IgD-negative memory B cell (primary cell): Measurements from ENCODE around the gene CRABP1. TPM values are rescaled to one million over a fixed set of nuclear protein-coding genes. Genes with fewer than 3 reads are reported as not detected.
"Not testable (repeated sequence)": the region's sequence is repeated elsewhere in the genome, so short reads cannot be mapped to it uniquely, and the experiment has no call there.

Source experiments
- H3K27ac Mint-ChIP-seq, 3 donors: one replicate each; pipeline ENCODE4 v1.8.0; 2020 to 2022; ENCODE audit warnings: mild to moderate bottlenecking in 3 of 3, mixed read lengths in 3 of 3, moderate library complexity in 1 of 3
- H3K27me3 Mint-ChIP-seq: one replicate; pipeline ENCODE4 v1.8.0; 2021; ENCODE audit warnings: mixed read lengths
- H3K36me3 Mint-ChIP-seq: one replicate; pipeline ENCODE4 v1.8.0; 2020; ENCODE audit warnings: mild to moderate bottlenecking, mixed read lengths
- H3K4me1 Mint-ChIP-seq, 3 donors: one replicate each; pipeline ENCODE4 v1.8.0; 2020 to 2022; ENCODE audit warnings: mixed read lengths in 3 of 3, mild to moderate bottlenecking in 1 of 3
- H3K4me3 Mint-ChIP-seq, 4 donors: one replicate each; pipeline ENCODE4 v1.8.0; 2020 to 2022; ENCODE audit warnings: mild to moderate bottlenecking in 4 of 4, mixed read lengths in 4 of 4, moderate library complexity in 3 of 4
- H3K9me3 Mint-ChIP-seq, 3 donors: one replicate each; pipeline ENCODE4 v1.8.0; 2020 to 2021; ENCODE audit warnings: mixed read lengths in 3 of 3, mild to moderate bottlenecking in 1 of 3
- polyA plus RNA-seq: library from polyadenylated mRNA; unstranded; fragments of 300-500 nt; fragmentation: Illumina TruSeq; gene quantifications from one replicate; pipeline ENCODE4 v1.2.3, GENCODE V29; 2021

CRABP1 gene
- polyA plus RNA-seq, 1 donor from 2014 or later: not detected

DNA sequence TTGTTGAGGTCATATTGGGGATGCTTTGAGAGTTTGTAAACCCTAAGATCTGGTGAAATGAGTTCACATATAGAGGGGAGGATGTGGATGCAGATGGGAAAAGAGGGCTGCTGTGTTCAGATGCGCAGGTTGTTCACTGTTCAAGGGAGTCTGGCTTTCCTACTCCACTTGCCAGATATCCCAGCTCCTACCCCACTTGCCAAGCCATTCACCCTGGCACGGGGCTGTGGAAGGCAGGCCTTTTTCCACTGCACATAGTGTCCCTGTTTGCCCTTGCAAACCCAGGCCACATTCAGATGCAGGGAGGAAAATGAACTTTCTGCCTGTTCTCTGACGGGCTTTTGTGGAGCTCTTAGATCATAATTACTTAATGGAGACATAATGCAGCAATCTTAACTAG lies 29.0 kb downstream of the CRABP1 start:
- Mint-ChIP-seq H3K27ac (no peak overlapping the region), H3K4me3 (no peak overlapping the region), H3K27me3 (peaks cover 7% of the 10 kb centered on the region), H3K36me3 (no peaks in the 10 kb centered on the region), H3K9me3 (no peaks in the 10 kb centered on the region), H3K4me1 (no peaks in the 10 kb centered on the region)

DNA sequence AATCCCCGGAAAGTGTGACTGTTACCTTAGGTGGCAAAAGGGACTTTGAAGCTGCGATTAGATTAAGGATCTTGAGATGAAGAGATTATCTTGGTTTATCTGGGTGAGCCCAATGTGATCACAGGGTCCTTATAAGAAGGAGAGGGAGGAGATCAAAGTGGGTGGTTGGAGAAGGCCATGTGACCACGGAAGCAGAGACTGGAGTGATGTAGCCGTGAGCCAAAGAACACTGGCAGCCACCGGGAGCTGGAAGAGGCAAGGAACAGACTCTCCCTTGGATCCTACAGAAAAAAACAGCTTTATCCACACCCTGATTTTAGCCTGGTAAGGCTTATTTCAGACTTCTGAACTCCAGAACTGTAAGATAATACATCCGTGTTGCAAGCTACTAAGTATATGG lies 29.9 kb downstream of the CRABP1 start:
- Mint-ChIP-seq H3K36me3 (peaks cover under 1% of the 10 kb centered on the region), H3K4me3 (no peak overlapping the region), H3K27ac (peak overlapping the region in 1 of 3 donors; percentile 35), H3K4me1 (peaks cover 0 to 1% (median 0%) of the 10 kb centered on the region in 3 donors), H3K27me3 (peaks cover 7% of the 10 kb centered on the region), H3K9me3 (no peaks in the 10 kb centered on the region)

DNA sequence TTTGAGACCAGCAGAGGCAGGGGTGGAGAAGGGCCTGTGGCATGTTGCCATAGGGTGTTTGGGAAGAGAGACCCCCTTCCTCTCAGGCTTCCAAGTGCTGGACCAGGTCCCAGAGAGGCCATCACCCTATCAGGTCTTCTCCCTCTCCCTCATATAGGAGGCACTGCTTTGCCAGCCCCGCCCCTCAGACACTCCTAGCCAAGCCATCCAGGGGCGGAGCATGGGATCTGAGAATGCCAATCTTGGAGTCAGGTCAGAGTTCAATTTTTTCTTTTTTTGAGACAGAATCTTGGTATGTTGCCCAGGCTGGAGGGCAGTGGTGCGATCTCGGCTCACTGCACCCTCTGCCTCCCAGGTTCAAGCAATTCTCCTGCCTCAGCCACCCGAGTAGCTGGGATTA lies 32.7 kb downstream of the CRABP1 start:
- H3K4me3 Mint-ChIP-seq: no peak overlapping the region

DNA sequence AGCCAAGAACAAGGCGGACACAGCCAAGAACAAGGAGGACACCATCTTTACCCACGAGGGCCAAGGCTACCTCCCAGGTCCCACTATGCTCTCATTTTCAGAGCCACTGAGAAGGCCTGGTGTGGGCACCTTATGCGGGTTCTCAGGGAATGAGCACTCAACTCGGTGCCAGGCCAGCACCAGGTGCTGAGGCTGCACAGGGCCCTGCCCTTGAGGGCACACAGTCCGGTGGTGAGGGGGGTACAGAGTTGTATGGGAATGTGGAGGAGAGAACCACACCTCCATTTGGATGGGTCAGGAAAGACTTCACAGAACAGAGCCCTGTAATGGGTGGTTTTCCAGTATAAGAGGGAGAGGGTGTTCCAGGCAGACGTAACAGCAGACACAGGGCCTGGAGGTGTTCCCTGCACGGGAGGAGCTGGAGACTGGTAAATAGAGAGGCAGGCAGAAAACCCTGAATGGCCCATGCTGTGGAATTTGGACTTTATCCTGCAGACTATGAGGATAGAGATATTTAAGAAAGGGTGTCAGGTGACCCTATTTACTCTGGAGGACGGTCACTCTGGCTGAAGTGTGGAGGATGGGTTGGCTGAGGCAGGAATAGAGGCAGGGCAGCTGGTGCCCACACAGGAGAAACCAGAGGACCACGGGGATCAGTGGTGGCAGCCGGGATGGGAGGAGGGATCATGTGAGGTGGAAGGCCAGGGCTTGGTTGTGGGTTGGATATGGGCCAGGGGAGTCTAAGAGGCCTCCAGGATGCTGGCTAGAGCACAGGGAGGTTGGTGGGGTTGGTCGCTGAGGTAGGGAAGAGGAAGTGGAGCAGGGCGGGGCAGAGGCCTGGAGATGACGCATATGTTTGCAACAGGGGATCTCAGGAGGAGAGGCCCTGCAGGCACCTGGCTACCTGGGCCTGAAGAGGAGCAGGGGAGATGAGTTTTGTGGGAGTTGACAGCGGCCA lies 34.6 kb downstream of the CRABP1 start:
- peak overlapping the region in 1 of 3 donors; percentile 86 for H3K27ac Mint-ChIP-seq

More for the DNA sequence above, 32.7 kb downstream of the CRABP1 start:
- peaks cover 6% of the 10 kb centered on the region for H3K27me3 Mint-ChIP-seq
- H3K27ac Mint-ChIP-seq: peak overlapping the region in 1 of 3 donors; percentile 85
- H3K4me1 Mint-ChIP-seq: peaks cover 0 to 4% (median 0%) of the 10 kb centered on the region in 3 donors
- peaks cover 3% of the 10 kb centered on the region for H3K36me3 Mint-ChIP-seq
- H3K9me3 Mint-ChIP-seq: no peaks in the 10 kb centered on the region

DNA sequence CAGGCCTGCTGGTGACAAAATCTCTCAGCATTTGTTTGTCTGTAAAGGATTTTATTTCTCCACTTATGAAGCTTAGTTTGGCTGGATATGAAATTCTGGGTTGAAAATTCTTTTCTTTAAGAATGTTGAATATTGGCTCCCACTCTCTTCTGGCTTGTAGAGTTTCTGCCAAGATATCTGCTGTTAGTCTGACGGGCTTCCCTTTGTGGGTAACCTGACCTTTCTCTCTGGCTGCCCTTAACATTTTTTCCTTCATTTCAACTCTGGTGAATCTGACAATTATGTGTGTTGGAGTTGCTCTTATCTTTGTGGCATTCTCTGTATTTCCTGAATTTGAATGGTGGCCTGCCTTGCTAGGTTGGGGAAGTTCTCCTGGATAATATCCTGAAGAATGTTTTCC lies 40.0 kb downstream of the CRABP1 start:
- H3K36me3 Mint-ChIP-seq, H3K9me3 Mint-ChIP-seq, H3K4me1 Mint-ChIP-seq, H3K4me3 Mint-ChIP-seq, H3K27ac Mint-ChIP-seq: not testable (repeated sequence)
- peaks cover 13% of the 10 kb centered on the region for H3K27me3 Mint-ChIP-seq

More for the DNA sequence above, 34.6 kb downstream of the CRABP1 start:
- peaks cover 0 to 4% (median 0%) of the 10 kb centered on the region in 3 donors for H3K4me1 Mint-ChIP-seq
- H3K27me3 Mint-ChIP-seq: peaks cover 7% of the 10 kb centered on the region
- peaks cover 3% of the 10 kb centered on the region for H3K36me3 Mint-ChIP-seq
- H3K9me3 Mint-ChIP-seq: no peaks in the 10 kb centered on the region
- no peak overlapping the region for H3K4me3 Mint-ChIP-seq

DNA sequence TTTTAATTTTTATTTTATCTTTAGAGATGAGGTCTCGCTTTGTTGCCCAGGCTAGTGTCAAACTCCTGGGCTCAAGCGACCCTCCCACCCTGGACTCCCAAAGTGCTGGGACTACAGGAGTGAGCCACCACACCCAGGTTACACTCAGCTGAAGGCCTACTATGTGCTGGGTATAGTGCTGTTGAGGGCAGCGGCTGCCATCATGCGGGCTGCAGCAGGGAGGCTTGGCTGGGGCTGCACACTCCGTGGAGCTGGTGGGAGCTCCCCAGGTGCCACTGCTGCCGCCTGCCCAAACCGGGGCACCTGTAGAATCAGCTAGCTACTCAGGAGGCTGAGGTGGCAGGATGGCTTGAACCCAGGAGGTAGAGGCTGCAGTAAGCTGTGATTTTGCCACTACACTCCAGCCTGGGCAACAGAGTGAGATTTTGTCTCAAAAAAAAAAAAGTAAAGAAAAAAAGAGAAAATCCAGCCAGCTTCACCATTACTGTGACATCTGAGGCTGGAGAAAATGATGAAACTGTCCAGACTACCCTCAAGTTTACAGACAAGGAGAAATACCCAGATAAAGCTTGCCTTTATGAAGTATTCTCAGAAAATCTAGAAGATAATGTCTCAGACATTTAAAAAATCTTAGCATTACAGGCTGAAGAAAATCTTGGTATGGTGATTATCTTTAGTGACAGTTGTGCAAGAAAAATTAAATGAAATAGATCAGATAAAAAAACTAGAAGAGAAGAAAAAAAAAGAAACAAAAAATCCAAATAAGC lies 42.1 kb downstream of the CRABP1 start:
- Mint-ChIP-seq H3K4me1 (no peaks in the 10 kb centered on the region), H3K9me3 (peaks cover 0 to 3% (median 0%) of the 10 kb centered on the region in 3 donors), H3K27me3 (peaks cover 28% of the 10 kb centered on the region), H3K27ac (no peak overlapping the region), H3K4me3 (no peak overlapping the region), H3K36me3 (no peaks in the 10 kb centered on the region)

DNA sequence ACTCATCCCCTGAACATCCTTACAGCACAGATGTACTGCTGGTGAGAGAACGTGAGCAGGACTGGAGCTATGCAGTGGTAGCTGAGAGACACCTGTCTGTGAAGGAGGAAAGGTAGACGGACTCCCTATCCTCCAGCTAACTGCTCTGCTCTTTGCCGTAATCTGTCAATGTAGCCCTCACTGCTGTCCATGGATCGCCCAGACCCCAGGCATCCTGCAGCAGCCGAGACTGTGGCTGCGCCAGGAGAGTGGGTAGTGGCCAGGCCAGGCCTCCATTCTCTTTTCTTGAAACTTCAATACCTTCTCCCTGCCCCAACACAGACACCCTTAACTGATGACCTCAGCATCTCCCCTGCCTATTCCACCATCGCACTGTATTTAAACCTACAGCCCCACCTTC lies 44.5 kb downstream of the CRABP1 start:
- Mint-ChIP-seq H3K4me3 (no peak overlapping the region), H3K36me3 (no peaks in the 10 kb centered on the region), H3K27ac (no peak overlapping the region), H3K4me1 (no peaks in the 10 kb centered on the region), H3K9me3 (peaks cover 0 to 3% (median 0%) of the 10 kb centered on the region in 3 donors), H3K27me3 (peaks cover 26% of the 10 kb centered on the region)

DNA sequence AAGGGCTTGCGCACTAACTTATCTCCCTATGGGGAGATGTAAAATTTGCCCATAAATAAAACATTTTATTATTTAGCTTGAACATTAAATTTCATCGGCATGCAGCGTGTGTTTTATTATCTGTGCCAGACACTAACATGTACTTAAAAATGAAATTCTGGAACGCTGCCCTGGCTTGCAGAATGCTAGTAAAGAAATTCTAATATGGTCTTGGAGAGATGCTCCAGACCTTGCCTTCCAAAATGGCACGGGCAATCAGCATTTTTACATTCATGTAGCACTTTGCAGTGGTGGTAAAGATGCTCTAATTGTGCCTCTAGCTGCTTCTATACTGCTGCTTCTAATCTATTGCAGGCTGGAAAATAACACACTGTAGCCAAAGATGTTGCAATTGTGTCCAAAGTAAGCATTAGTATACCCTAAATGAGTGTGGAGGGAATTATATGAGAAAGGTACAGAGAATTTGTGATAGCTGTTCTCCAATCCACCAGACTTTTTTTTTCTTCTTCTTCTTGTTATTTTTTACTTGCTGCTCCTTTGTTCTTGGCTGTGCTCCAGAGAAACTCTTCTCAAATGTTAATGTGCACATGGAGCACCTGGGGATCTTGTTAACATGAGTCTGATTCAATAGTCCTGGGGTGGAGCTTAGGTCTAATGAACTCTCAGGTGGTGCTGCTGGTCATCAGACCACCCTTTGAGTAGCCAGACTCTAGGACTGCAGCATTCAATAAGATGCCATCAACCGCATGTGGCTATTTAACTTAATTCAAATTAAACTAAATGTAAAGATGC lies 47.3 kb downstream of the CRABP1 start:
- Mint-ChIP-seq H3K27me3 (peaks cover 28% of the 10 kb centered on the region), H3K4me1 (no peaks in the 10 kb centered on the region), H3K27ac (no peak overlapping the region), H3K9me3 (no peaks in the 10 kb centered on the region), H3K36me3 (no peaks in the 10 kb centered on the region), H3K4me3 (no peak overlapping the region)

DNA sequence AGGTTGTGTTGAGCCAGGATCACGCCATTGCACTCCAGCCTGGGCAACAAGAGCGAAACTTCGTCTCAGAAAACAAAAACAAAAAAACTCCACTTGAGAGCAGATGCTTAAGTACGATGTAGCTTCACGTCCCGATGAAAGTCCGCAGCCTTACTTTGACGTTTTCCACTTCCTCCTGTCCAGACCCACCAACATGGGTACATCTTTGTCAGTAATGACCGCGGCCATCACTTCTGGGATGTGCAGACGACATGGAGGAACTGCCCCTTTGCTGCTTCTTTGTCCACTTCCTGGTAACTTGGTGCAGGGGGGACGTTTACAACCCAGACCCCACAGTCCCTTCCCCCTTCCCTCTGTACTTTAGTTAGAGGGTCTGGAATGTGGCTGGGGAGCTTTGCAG lies 48.7 kb downstream of the CRABP1 start:
- H3K36me3 Mint-ChIP-seq: no peaks in the 10 kb centered on the region

DNA sequence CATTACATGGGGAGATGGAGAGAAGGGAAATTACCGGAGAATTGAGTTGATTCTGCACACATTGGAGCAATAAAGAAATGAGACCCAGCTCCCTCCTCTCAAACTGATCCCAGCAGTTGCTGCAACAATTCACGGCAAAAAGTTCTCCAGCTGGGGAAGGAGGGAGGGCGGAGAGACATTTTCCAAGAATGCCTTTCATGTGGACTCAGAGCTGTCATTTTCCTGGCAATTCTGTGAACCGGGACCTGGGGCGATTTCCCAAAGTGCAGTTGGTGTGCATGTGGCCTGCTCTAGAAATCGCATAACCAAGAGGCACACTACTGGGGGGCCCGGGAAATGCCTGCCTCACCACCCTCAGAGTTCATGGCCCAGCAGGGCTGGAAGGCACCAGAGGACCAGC lies 49.2 kb downstream of the CRABP1 start:
- H3K9me3 Mint-ChIP-seq: no peaks in the 10 kb centered on the region
- H3K4me3 Mint-ChIP-seq: no peak overlapping the region
- peaks cover 25% of the 10 kb centered on the region for H3K27me3 Mint-ChIP-seq
- H3K27ac Mint-ChIP-seq: no peak overlapping the region
- no peaks in the 10 kb centered on the region for H3K36me3 Mint-ChIP-seq
- H3K4me1 Mint-ChIP-seq: no peaks in the 10 kb centered on the region

More for the DNA sequence above, 48.7 kb downstream of the CRABP1 start:
- Mint-ChIP-seq H3K4me1 (no peaks in the 10 kb centered on the region), H3K27ac (no peak overlapping the region), H3K9me3 (no peaks in the 10 kb centered on the region), H3K27me3 (peaks cover 25% of the 10 kb centered on the region), H3K4me3 (no peak overlapping the region)

DNA sequence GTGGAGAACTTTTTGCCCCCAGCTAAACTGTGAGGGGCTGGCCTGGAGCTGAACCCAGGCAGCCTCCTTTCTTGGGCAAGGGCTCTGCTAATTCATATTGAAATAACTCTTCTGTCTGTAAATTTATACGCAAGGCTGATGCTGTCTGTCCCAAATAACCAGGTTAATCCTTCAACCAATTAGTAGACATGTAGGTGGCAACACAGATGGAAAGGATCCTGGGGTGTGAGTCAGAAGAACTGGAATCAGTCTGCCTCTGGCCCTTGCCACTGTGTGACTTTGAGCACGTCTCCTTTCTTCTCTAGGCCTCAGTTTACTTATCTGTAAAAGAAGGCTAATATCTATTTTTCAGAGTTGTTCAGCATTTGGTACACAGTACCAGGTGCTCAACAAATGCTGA lies 49.6 kb downstream of the CRABP1 start:
- Mint-ChIP-seq H3K4me1 (no peaks in the 10 kb centered on the region), H3K4me3 (no peak overlapping the region), H3K27me3 (peaks cover 23% of the 10 kb centered on the region)

DNA sequence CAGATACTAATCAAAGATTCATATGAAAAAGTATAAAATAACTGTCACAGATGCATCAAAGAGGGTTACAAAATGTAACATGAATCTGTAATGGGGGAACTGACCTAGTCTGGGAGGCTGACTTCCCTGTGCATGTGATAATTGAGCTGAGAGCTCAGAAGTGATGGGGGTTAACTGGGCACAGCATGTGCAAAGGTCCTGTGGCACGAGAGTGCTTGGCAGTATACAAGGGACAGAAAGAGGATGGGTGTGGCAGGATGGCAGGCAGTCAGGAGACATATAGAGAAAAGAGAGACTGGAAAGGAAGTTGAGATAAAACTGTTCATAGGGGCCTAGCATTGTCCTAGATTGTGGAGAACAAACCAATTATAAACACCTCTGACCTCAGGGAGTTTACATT lies 50.1 kb downstream of the CRABP1 start:
- peaks cover 18% of the 10 kb centered on the region for H3K27me3 Mint-ChIP-seq

More for the DNA sequence above, 49.6 kb downstream of the CRABP1 start:
- no peaks in the 10 kb centered on the region for H3K9me3 Mint-ChIP-seq
- no peak overlapping the region for H3K27ac Mint-ChIP-seq
- no peaks in the 10 kb centered on the region for H3K36me3 Mint-ChIP-seq

DNA sequence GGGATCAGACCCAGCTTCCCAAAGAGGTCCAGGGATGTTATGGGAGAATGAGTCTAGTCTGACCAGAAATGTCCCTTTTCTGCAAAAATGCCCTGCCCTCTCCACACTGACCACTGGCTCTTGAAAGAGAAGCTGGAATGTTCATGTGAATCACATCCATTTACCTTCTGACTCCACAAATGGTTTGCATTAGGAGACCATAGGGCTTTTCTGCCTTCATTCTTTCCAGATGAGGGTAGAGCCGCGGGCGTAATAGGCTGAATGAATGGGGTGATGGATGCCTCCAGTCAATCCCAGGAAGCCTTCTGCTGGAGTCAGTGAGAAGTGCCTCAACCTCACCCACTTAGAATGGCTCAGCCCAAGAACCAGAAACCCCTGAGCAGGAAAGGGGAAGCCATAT lies 50.7 kb downstream of the CRABP1 start:
- H3K27ac Mint-ChIP-seq: no peak overlapping the region
- H3K36me3 Mint-ChIP-seq: no peaks in the 10 kb centered on the region
- H3K4me1 Mint-ChIP-seq: no peaks in the 10 kb centered on the region
- H3K9me3 Mint-ChIP-seq: no peaks in the 10 kb centered on the region
- H3K27me3 Mint-ChIP-seq: peaks cover 14% of the 10 kb centered on the region
- no peak overlapping the region for H3K4me3 Mint-ChIP-seq

More for the DNA sequence above, 50.1 kb downstream of the CRABP1 start:
- H3K4me3 Mint-ChIP-seq: no peak overlapping the region
- H3K4me1 Mint-ChIP-seq: no peaks in the 10 kb centered on the region
- H3K36me3 Mint-ChIP-seq: no peaks in the 10 kb centered on the region
- no peaks in the 10 kb centered on the region for H3K9me3 Mint-ChIP-seq
- no peak overlapping the region for H3K27ac Mint-ChIP-seq

DNA sequence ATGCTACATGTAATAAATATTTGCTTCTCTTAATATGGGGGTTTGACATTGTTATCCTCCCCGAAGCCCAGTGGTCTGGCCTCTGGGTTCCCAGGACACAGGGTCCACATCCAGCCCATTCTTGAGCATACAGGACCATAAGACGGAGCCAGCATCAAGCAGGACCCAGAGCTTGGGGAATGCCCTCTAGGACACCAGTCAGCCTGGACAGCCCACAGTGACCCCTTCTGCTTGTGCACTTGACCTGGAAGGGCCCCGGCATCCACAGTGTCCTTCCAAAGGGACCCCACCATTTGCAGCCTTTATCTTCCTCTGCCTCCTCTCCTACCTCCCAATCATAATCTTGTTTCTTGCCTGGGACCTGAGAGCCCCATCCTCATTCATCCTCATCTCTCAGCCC lies 51.6 kb downstream of the CRABP1 start:
- Mint-ChIP-seq H3K27ac (no peak overlapping the region), H3K9me3 (no peaks in the 10 kb centered on the region), H3K27me3 (peaks cover 6% of the 10 kb centered on the region), H3K36me3 (no peaks in the 10 kb centered on the region), H3K4me3 (no peak overlapping the region), H3K4me1 (no peaks in the 10 kb centered on the region)

DNA sequence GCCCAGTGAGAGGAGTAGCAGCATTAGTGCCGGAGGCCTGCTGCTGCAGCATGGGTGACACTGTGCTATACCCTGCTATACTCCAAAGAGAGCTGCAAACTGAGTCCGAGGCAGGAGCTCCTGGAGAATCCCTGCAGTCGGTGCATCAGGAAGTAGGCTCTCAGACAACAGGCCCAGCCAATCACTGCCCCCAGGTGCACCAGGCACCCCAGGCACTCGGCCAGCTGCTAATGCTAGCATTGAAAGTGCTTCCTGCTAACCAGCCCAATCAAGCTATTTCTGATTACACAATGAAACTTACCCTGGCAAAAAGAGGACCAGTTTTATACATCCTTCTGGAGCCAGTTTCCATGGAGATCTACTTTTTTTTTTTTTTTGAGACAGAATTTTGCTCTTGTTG lies 52.3 kb downstream of the CRABP1 start:
- H3K27me3 Mint-ChIP-seq: peaks cover 4% of the 10 kb centered on the region
- no peak overlapping the region for H3K27ac Mint-ChIP-seq
- H3K36me3 Mint-ChIP-seq: no peaks in the 10 kb centered on the region
- H3K9me3 Mint-ChIP-seq: no peaks in the 10 kb centered on the region
- H3K4me1 Mint-ChIP-seq: no peaks in the 10 kb centered on the region
- H3K4me3 Mint-ChIP-seq: no peak overlapping the region
